DMS53 treated with DMSO at 0.1 percent for 48 hours (cell line): ENCODE results near the gene CYP11A1.

Source experiments
- DNase-seq: peaks from one replicate; lab custom pipeline; 2025; ENCODE audit not compliant: unreplicated experiment; lab: John Stamatoyannopoulos, UW

Gene CYP11A1

DNA sequence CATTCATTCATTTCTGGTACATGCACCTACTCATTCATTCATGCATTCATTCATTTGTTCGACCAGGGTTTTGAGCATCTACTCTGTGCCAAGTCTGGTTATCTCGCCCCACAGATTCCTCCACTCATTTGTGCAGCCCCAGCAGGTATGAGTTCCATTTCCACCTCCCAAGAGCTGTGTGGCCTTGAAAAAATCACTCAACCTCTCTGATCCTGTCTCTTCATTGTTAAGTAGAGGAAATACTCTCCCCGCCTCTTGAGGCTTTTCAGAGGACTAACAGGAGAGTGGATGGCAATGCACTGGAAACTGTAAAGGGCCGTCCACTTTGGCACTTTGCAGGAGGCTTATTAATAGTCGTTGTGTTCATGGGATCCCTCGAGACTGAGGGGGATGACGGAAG lies 61.8 kb downstream of the CYP11A1 start:
- DNase-seq = no peak

DNA sequence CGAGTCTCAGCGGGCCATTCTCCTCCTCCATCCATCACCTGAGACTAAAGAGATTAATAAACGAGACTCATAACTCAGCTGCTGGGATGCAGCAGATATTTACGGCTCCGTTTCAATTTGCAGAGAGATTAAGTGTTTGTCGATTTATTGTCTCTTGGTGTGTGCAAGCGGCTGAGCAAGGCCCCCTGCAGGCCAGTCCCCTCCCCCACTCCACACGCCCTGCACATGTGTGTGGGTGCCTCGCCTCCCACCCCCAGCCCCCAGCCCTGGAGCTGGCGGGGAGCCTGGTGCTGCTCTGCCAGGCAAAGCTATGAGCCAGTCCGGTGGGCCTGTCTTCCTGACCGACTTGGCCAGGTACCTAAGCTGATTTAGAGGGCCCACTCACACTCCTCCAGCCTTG lies 63.0 kb downstream of the CYP11A1 start:
- no peak for DNase-seq

DNA sequence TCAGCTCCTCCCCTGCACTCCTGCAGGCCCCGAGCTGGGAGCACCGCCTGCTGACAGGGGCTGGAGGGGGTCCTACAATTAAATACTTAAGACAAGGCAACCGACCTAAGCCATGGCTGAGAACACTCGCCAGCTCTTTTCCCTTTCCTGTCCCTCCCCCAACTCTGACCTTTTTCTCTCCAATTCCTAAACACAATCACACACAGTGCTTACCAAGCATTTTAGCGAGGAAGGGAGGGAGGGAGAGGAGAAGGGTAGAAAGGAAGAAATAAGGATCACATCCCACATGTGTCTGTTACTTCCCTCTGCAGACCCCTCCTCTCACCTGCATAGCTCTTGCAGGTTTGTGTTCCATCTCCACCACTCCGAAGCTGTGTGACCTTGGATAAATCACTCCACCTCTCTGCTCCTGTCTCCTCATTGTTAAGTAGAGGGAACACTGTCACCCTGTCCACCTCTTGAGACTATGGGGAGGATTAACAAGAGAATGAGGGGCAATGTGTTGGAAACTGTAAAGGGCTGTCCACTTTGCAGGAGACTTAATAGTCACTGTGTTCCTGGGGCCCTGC lies 63.6 kb downstream of the CYP11A1 start:
- no peak for DNase-seq

DNA sequence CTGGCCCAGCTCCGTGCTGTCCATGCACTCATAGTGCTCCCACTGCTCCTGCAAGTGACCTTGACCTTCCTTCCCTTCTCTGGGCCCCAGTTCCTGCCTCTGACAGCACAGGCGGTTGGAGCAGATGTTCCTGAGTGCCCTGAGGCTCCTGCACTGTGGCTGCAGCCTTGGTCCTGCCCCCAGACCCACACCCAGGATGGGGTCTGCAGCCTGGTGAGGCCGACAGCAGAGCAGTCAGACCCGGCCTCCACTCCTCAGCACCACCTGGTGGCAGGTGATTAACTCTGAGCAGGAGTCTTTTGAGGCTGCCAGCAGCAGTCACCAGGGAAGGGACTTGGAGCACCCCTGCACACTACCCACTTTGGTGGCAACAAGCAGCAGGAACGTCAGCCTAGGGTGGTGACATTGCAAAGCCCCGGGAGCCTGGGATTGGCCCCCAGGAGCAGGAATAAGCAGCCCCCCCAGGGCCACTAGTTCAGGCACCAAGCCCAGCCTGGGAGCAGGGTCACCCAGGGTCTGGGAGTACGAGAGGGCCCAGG lies 64.6 kb downstream of the CYP11A1 start:
- DNase-seq = no peak

DNA sequence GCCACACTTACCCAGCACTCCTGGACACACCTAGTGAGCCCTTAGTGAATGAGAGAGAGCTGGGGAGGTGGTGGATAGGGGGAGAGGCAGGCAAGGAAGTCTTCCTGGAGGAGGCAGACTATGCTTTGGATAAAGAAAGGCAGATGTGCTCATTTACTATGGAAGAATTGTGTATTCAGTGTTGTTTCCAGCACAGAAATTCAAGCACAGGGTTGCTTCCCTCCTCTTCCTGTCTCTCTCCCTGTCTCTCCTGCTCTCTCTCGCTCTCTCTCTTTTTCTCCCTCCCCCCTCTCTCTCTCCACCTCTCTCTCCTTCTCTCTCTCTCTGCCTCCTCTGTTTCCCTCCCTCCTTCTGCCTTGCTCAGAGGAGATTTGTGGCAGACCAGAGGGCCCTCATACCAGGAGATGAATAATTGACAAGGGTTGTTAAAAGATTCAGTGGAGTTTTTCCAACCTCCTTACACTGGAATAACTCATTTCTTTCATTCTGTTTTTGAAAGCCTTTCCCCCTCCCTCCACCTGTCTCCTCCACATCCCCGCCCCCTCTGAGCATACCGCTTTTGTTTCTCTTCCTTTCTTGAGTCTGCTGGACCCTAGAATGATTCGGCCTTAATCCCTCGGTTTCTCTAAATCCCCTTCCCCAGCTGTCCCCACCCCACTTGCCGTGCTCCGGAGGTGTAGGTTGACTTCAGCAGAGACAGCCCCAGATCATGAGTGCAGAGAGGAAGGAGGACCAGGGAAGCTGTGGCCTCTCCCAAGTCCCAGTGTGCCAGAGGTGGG lies 65.7 kb downstream of the CYP11A1 start:
- DNase-seq = no peak

DNA sequence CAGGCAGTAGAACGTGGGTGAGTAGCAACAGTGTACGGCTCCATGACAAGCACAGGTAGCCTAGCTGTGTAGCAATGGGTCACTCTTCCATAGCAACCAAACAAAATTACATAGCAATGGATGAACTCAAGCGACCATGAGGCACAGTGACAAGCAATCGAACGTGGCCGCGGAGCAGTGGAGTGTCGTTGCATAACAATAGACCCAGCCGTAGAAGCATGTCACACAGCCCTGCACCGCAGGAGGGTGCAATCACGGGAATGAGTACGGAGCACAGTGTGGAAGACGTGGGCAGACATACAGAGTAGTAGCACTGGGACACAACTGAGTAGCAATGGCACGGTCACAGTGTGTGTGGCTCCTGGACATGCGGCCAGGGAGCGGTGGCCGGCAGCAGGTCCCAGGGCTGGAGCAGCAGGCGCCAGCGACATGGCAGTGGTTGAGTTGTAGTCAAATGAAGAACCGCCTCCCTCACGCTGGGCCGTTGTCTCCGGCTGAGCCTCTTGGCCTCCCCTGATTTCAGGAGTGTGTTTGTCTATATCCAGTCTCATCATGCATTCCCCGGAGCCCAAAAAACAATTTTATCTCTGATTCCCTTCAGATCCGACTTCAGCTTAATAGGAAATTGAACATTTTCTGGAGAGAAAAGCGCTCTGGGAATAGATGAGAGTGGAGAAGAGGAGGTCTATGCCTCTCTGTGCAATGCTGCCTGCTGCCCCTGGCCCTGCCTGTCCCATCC lies 67.2 kb downstream of the CYP11A1 start:
- DNase-seq = no peak

DNA sequence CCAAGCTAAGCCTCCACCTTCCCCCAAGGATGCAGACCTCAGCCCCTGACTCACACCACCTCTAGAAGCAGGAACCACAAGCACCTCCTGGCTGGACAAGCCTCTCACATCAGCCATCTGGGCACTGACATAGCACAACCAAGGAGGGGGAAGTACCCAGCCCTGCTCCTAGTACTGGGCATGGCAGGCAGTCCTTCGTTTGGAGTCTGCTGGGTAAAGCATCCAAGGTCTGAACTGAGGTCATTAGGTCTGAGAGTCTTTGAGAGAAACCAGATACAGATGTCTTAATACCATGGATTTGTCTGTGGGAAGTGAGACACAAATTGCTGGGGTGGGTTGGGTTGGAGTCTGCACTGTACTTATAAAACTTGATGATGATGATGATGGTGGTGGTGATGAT lies 69.6 kb downstream of the CYP11A1 start:
- DNase-seq = no peak

DNA sequence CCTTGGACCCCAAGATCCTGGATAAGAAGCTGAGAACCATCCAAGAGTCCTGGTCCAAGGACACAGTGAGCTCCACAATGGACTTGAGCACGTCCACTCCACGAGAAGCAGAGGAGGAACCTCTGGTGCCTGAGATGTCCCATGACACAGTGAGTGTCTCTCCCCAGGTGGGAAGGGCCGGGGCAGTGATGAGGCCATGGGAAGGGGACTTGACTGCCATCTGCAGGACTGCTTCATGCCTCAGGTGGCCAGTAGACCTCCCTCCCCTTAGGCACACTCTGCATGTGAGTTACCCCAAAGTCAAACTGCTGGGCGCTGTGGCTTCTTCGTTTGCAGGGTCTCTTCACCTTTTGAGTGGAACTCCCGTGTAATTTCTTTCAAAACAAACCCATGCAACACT lies 71.6 kb downstream of the CYP11A1 start:
- DNase-seq = no peak

DNA sequence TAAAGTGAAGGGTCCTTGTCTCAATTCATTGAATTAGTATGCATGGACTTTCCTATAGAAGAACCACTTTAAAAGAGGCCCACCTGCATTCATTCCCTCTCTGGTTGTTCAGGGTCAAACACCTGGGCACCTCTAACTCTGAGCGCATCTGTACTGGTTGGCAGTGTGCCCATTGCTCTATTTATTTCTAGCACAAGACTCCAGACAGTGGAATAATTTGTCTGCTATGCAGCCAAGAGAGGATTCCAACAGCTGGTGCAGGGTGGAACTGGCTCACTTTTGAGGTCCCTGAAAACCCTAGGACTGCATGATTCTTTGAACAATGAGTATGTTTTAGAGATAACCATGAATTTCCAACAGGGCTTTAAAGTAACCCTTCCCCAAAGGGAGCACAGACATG lies 73.4 kb downstream of the CYP11A1 start:
- DNase-seq = no peak

DNA sequence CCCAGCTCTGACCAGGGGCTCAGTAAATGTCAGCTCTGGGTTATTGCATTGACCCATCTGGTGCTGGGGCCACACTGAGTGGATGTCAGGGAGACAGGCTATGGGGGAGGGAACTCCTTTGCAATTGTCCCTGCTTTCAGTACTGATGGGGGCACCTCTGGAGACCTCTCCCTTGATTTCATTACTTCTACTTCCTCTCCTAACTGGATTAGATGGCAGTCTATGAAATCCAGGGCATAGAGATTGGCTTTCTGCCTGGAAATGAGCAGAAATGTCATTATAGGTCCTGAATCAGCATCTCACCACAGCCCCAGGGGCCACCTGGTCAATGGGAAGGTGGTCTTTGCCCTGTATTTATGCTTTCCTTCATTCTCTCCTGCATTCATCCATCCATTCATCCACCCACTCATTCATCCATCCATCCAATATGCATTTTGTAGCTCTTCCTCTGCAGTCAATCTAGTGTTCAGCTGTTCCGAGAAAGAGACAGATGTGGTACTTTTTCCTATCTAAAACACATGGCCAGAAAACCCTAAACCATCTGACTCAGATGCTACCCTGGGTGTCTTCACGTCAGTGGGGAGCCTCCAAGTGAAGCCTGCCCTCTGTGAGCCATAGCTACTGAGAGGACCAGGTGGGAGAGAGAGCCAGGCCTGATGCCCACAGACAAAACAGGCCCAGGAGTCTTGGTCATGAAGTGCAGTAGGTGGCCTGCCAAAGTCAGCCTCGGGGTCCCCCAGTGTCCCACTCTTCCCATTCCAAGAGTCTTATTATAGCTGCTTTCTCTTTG lies 74.2 kb downstream of the CYP11A1 start:
- no peak for DNase-seq

DNA sequence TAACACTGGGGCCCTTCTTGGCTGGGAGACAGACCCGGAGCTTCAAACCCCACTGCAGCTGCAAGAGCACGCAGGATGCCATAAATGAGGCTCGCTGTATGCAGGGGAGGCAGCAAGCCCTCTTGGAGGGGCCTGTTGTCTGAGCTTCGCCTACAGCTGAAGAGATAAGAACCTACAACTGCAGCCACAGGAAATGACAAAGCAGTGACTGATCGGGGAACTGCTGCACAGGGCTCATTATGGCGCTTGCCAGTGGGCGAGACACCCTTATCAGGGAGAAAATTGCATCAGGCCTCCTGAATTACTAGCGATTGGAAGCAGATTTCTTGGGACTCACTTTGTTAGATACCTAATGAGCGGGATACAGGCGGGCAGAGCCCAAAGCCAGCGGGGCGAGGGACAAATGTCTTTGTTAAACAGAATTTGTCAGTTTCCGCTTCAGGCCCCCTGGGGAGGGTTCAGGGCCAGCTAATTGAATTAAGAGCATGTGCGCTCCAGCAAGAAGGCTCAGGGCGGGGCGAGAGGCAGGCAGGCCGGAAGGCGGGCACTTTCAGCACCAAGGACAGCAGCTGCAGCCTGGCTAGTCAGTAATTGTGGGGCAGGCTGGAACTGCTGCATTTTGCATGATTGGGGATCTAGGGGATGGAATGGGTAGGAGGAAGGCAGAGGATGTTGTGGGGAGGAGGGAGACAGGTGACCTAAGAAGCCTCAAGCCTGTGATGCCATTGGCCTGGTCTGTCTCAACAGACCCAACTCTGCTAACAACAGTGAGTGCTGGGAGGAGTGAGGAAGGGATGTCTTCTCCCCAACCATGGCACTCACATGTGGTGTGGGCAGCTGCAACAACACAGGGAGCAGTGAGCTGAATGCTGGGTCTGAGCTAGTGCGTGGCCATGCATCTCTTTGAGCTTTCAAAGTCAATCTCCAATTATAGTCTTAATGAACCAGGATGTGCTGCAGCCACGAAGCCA lies 76.1 kb downstream of the CYP11A1 start:
- no peak for DNase-seq

DNA sequence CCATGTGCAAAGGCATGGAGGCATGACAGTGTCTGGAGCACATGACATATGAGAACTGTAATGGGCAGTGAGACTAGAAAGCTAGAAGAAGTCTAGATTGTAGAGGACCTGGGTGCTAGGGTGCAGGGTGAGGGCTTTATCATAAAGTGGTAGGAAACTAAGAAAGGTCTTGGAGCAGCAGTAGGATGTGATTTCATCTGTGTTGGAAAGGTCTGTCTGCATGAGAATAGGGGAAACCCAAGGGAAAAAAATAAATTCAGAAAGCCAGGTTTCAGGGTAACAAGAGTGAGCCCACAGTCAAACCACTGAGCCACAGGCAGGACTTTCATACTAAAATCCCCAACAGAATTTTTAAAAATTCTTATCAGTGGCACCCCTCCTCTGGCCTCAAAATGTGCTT lies 76.8 kb downstream of the CYP11A1 start:
- DNase-seq = no peak

DNA sequence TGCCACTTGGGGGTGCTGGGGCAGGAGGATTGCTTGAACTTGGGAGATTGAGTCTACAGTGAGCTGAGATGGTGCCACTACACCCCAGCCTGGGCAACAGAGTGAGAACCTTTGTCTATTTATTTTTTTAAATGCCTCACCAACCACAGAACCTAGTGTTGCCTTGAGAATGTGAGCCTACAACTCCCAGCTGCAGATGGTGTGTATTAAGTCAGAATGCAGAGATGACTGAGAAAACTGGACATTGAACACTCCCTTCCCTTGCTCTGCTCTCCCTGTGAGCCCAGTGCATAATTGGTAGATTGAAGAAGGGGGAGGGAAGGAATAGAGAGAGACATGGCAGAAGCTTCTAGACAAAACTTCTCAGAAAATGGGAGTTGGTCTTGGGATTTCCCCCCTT lies 77.8 kb downstream of the CYP11A1 start:
- no peak for DNase-seq
